ENCODE results near the gene ANKIB1.

Gene ANKIB1

GRCh38 chr7:92303761-92304160 lies 58.0 kb downstream of the ANKIB1 start:
- DNase-seq (ENCODE audit: low spot score): no peak
- no peak for TF ChIP-seq CTCF (IDR thresholded peaks at IDR 0.05; ENCODE audit: extremely low read depth, missing control alignments)

GRCh38 chr7:92304406-92304893 lies 58.7 kb downstream of the ANKIB1 start:
- no peak for TF ChIP-seq CTCF (IDR thresholded peaks at IDR 0.05; ENCODE audit: extremely low read depth, missing control alignments)
- DNase-seq (ENCODE audit: low spot score): no peak

- no peak for DNase-seq (ENCODE audit: low spot score)
- no peak for TF ChIP-seq CTCF (IDR thresholded peaks at IDR 0.05; ENCODE audit: extremely low read depth, missing control alignments)
Observed at GRCh38 chr7:92306153-92306552, 60.4 kb downstream of the ANKIB1 start.

GRCh38 chr7:92313055-92313454 lies 67.3 kb downstream of the ANKIB1 start:
- DNase-seq (ENCODE audit: low spot score): no peak
- TF ChIP-seq CTCF (IDR thresholded peaks at IDR 0.05; ENCODE audit: extremely low read depth, missing control alignments): no peak

GRCh38 chr7:92319243-92319642 lies 73.5 kb downstream of the ANKIB1 start:
- no peak for TF ChIP-seq CTCF (IDR thresholded peaks at IDR 0.05; ENCODE audit: extremely low read depth, missing control alignments)

GRCh38 chr7:92325173-92325572 lies 79.4 kb downstream of the ANKIB1 start:
- no peak for DNase-seq (ENCODE audit: low spot score)
- no peak for TF ChIP-seq CTCF (IDR thresholded peaks at IDR 0.05; ENCODE audit: extremely low read depth, missing control alignments)

More at GRCh38 chr7:92319243-92319642, 73.5 kb downstream of the ANKIB1 start:
- DNase-seq (ENCODE audit: low spot score): no peak

GRCh38 chr7:92325858-92326257 lies 80.1 kb downstream of the ANKIB1 start:
- no peak for TF ChIP-seq CTCF (IDR thresholded peaks at IDR 0.05; ENCODE audit: extremely low read depth, missing control alignments)
- no peak for DNase-seq (ENCODE audit: low spot score)
